Central memory CD4-positive, alpha-beta T cell (primary cell): ENCODE measurements around the gene CACNB4.

Experiments
- DNase-seq: peaks from one replicate; pipeline ENCODE4 v3.0.0; 2022

CACNB4 gene

DNA sequence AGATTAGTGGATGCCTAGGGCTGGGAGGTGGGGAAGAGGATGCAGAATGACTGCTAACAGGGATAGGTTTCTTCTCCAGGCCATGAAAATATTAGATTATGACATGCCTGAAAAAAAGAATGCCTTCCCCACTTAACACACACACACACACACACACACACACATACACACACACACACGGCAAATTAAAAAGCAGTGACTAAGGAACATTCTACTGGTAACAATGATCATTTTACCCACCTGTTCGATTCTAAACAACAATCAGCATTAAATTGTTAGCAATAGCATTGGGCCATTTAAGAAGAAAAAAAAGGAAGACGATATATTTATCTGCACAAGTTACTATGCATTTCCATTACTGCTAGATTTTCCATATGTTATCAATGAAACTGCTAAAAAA is 10.8 kb downstream of the CACNB4 start:
- no peak for DNase-seq

DNA sequence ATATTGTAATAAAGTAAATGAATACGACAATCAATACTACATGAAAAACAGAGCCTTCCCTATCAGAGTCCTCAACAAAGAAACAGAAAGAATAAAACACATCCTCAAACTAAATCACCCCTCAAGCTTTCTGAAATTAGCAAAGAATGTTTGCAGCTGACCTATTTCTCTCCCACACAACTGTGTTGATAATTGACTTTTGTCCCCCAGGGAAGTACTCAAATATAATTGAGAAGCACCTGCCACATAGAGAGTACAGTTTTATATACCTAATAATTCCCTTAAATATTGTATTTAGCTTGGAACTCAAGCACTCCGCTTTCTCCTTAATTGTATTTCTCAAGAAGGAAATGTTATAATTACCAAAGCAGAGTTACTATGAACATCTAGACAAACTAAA is 12.6 kb downstream of the CACNB4 start:
- no peak for DNase-seq

DNA sequence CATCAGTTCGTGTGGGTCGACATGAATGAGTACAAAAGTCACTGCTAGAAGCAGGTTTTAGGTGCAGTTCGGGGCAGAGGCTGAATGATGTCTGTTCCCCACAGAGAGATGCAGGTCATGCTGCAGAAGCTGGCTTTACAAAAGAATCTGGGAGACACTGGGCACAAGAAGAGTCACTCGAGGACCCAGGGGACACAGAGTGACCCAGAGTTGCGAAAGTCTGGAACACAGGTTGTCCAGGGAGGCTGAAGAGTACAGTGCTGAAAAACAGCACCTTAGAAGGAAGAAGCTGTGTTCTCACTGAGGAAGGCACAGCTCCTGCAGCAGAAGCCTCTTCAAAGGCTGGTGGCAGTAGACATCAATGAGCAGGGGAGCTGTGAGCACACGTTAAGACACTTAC is 14.8 kb downstream of the CACNB4 start:
- no peak for DNase-seq

DNA sequence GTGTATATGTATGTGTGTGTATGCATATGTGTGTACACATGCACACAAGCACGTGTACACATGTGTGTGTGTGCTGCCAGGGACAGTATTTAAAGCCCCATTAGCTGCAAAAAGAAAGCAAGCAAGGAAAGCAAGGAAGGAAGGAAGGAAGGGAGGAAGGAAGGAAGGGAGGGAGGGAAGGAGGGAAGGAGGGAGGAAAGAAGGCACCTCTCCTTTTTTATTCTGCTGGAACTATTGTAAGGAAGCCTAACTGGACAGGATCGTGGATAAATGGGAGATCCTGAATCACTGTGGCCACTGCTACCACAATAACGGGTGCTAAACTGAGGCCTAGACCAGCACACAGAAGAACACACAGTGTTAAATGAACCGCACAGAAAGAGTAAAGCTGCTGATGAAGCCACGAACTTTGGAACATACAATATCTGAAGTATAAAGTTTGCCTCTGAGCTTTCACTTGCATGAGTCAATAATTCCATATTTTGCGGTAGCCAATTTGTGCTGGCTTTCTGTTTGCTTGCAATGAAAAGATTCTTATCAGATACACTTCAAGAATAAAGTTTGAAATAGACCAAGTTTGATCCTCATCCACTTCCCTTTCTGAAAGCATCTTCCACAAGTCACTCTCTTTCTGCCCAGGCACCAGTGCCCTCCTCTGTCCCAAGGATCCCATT is 15.5 kb downstream of the CACNB4 start:
- DNase-seq: no peak

DNA sequence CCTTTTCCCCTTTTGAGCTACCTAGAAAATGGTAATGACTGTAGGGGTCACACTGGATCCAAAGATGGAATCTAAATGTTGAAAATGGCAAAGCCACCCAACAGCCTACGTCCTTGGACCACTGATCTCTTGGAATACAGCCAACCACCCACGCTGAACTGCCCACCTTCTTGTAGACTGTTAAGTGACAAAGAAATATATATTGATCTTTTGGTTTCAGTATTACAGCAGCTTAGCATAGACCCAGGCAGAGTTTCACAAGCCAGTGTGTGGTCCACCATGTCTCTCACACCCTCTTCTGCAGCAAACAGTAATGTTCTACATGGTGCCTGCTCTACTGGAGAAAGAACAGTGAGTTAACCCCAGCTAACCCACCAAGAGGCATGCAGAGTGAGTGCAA is 20.2 kb downstream of the CACNB4 start:
- DNase-seq: no peak

DNA sequence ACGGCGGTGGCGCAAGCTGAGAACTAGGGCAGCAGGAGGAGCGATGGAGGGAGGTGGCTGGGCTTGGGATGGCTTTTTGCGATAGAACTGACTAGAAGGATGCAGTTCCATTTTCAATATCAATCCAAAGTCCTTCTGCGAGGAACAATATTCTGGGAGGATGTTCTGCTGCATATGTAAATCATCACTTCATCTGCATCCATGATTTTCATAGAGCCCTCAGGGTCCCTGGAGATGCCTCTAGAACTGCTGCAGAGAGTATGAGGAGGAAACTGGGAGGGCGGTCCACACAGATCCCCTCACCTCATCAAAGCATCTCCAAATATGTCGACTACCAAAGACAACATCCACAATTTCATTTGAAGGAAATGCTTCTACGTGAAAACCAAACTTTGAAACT is 20.8 kb downstream of the CACNB4 start:
- no peak for DNase-seq

DNA sequence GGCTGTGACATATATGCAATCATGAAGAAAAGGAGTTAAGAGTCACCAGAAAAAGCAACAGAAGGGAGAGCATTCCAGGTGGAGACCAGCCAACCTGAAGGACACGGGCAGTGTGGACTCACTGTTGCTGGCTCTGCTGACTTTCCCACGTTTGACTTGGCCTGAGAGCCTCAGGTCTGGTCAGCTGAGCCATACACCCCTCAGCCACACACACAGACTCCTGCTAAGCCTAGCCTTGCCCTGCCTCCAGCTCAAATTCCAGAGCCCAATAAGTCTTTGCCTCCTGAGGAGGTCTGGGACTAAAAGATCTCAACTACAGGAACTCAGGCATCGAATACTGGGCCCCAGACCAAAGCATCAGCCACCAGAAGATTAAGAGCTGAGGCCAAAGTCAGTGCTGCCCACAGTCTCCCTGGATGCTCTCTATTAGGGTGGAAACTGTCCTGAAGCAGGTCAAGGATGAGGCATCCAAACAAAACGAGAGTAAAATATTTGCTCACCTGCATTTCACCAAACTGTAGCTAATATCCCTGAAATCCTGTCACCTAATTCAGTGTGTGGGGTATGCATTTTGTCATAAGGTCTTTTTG is 23.3 kb downstream of the CACNB4 start:
- DNase-seq: no peak

DNA sequence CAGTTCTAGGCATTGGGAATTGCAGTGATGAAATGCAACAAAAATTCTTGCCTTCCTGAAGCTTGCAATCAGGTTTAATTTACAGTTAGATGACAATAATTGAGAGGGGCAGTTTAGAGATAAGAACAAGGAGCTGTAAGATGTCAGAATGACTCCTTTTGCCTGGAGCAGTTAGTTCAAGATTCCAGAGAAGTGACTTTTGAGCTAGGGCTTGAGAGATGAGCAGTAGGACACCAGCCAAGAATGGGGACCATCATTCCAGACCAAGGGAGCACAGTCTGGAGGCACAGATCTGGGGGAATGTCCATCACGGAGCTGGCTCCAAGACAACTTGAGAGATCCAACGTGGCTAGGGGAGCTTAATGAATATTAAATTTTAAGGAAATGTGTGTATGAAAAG is 26.8 kb downstream of the CACNB4 start:
- no peak for DNase-seq

DNA sequence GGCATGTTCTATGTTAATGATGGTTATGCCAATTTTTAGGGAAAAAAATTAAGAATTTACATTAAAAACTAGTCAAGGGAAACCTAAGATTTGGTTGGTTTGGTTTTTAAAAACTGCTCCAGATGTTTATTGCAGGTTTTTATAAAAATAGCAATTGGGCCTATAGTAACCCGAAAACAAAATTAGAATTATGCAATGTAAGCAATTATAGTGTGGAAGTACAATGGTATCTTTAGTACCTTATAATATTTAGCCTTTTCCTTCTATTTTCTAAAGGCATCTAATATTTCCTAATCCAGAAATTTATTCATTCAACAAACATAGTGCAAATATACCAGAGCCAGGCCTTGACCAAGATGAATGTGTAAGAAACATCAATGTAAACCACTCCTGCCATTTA is 27.3 kb downstream of the CACNB4 start:
- no peak for DNase-seq

DNA sequence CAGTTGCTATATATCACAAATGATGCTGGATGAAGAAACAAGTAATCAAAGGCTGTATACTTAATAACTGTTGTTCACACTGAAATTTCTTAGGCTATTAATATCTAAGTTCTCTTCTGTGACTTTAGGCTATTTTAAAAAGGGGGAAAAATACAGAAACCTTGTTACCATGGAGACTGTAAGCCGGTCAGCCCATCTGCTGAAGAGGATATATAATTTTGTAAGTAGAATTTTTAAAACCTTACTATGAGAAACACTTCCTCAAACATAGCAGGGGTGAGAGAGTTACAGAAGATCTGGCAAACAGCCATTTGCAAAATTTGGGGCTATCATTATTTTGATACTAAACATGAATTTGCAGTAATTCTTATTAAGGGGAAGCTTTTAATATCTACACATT is 27.8 kb downstream of the CACNB4 start:
- DNase-seq: no peak

DNA sequence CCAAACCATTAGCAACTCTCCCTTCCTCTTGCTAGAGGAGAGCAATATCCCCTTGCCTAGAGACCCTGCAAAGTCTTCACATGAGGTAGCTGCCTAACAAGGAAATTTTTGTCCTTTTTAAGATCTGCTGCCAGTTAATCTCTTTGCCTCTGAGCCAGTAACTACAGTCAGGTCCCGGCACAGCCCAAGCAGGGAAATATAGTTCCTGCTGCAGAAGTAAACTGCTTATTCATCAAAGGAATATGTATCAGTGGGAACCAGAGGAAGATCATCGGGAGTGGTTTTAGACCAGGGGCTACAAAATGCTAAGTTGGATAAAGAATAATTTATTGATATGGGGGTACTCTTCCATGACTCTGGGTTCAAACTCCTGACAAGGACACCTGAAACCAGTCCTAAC is 30.6 kb downstream of the CACNB4 start:
- DNase-seq: no peak

DNA sequence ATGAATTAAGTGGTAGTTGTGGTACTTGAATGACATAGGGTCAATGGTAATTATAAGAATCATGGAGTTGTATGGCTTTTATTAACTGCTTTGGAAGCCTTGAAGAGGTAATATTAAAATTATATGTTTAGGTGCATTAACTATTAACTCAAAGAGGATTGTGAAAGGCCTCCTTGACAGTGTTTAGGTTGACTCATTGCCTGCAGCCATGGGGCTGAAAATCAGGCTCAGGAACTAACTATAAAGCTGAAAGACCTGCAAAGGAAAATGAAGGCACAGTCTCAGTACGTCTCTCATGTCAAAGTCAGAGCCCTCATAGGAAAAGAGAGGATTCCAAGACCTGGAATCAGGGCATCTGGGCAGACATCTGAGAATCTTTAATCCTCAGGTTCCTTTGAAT is 31.0 kb downstream of the CACNB4 start:
- no peak for DNase-seq

DNA sequence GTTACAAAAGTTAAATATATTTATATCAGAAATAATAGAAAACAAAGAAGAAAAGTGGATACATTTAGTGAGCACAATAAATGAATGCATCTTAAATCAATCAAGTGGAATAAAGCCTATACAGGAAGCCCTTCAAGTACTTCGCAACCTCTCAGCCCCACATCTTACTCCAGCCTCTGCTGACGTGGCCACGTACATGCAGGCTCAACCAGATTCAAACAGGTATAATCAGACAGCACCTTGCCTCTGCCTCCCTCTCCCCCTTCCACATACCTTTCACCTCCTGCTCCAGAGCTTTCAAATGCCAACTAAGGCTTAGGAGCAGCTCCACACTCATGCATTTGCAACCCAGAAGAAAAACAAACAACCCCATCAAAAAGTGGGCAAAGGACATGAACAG is 32.9 kb downstream of the CACNB4 start:
- no peak for DNase-seq

DNA sequence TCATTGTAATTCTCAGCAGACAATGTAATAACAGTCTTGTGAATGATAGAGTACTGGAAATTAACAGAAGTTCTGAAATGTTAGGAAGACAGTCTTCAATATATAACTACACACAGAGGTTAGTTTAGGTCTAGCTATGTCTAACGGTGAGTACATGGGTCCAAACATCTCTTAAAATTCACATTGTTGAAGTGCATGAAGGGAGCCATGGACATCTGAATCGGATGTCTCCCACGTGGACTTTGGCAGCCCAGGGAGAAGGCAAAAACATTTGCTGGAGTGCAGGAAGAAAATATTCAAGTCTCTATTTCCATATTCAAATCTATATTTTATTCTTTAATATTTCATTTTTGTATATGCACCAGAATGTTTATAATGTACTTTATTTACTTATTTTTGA is 34.8 kb downstream of the CACNB4 start:
- no peak for DNase-seq

DNA sequence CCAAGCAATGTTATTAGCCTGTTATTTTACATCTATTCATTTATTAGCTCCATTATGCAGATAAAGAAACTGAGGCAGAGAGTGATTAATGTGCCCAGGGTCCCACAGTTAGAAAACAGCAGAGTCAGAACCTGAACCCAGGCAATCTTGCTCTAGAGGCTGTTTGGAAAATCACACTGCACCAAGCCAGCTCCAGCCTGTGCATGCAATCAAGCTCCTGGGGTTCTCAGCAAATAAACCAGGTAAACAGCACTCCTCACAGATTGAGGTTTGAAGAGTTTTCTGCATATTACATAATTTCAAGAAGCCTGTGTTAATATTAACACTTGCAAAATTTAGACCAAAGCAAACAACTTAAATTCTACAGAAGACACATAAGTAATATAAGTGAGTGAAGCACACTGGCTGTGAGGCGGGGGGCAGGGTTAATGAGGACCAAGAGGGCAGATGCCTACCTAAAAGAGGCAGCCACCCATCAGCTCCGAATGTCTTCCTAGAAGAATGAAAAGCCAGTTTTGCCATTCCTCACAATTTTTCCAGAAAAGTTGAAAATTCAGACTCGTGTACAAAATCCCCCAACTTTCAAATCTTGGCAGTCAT is 35.4 kb downstream of the CACNB4 start:
- no peak for DNase-seq

DNA sequence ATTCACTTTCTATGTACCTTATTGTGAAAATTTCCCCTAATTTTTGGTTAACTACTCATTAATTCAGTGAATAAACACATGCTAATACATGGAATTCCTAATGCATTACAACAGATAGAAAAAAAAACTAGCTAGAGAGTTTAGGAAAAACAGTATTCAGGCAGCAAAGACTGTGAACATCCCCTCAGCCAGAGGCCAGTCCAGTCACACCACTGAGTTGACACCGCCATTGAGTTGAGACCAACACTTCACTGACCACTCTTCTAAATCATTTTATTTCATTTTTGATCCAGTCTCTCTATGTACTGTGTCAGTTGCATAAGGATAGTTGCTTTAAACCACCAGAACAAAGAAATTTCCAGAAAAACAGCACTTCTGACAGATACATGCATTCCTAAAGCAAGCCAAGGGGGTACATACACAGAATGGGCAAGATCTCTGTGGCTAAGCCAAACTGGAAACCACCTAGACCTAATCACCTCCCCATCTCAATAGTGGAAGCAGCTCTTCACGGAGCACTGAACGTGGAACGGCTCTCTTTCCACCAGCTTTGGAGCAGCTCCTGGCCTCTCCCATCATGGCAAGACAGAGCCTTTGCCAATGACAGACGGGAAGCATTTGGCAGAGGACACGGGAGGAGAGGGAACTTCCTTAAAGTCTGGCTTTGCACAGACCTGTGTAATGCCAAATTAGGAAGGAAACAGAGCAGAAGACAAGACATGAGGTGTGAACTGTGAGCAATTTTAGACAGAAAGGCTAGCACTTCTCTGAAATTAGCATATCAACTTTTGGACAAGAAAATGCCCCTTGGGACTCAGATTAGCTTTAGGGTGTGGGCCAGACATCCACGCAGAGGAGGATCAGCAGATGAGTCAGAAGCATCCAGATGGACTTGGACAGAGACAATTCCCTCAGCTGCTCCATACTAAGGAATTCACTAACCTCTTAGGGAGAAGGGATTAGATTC is 36.4 kb downstream of the CACNB4 start:
- DNase-seq: no peak

DNA sequence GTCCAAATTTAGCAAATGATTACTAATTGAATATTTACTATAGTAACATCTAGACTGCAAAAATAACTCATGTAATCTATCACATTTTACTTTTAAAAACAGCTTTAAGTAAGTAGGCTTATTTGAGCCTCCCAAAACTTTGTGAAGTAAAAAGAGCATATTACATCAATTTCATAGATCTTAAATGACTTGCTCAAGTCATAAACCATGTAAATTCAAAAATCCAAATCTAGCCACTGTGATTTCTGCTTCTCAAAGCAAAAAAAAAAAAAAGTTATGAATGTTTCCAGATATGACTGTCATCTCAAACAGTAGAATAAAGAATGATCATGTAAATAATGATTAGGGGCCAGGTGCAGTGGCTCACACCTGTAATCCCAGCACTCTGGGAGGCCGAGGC is 37.5 kb downstream of the CACNB4 start:
- DNase-seq: no peak

DNA sequence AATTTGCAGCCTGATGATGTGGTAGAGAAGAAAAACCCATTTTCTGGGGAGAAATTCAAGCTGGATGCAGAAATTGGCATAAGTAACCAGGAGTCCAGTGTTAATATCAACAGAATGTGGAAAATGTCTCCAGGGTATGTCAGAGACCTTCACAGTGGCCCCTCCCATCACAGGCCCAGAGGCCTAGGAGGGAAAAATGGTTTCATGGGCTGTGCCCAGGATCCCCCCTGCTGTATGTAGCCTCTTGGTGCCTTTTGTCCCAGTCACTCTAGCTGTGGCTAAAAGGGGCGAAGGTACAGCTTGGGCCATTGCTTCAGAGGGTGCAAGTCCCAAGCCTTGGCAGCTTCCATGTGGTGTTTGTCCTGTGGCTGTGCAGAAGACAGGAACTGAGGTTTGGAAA is 40.2 kb downstream of the CACNB4 start:
- DNase-seq: no peak

DNA sequence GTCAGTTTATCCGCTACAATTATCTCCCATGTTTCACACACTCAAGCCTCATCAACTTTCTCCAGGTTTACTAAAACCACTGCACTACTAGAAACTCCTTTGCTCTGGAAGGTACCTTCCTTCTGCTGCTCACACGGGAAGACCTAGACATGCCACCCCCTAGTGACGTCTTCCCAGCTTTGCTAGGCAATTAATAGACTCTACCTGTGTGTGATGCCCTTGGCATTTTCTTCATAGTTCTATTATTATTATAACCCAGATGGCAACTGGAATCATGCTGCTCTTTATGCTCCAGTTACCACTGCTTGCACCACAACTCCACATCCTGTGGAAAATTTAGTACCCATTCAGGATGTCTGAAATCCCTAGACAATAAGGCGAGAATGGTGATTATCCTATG is 42.4 kb downstream of the CACNB4 start:
- no peak for DNase-seq

DNA sequence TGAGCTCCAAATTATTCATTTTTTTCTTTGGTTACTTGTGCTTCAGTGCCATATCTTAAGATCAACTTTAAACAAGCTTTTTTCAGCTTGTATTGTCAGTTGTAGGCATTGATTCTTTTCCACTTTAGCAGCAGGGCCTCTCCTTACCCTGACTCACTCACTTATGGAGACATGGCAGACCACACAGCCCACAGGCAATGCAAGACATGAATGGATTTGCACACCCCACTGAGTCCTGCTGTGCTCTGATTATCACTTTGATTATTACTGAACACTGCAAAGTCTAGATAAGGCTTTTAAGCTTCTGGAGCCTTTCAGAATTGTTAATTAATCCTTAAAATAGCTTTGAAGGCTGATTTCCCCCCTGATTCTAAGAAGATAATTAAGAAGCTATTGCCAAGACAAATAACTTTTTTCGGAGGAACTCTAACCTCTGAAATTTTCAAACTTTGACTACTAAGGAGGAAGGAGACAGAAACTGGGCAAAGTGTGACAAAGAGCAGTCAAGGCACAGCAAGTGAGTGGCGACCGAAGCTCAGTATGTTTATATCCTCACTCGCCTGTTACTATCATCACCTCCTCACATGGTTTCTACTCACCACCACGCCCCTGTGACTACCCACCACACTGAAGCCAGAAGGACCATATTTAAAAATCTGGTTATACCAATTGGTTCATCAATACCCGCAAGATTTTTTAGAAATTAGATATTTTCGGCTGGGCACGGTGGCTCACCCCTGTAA is 43.3 kb downstream of the CACNB4 start:
- DNase-seq: no peak

DNA sequence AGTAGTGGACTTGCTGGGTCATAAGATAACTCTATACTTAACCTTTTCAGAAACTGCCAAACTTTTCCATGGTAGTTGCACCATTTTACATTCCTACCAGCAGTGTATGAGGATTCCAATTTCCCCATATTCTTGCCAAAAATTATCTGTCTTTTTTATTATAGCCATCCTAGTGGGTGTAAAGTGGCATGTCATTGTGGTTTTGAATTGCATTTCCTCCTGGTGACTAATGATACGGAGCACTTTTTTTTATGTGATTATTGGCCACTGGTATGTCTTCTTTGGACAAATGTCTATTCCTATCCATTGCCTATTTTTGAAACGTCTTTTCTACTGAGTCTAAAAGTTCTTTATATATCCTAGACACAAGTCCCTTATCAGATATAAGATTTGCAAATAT is 44.3 kb downstream of the CACNB4 start:
- no peak for DNase-seq

DNA sequence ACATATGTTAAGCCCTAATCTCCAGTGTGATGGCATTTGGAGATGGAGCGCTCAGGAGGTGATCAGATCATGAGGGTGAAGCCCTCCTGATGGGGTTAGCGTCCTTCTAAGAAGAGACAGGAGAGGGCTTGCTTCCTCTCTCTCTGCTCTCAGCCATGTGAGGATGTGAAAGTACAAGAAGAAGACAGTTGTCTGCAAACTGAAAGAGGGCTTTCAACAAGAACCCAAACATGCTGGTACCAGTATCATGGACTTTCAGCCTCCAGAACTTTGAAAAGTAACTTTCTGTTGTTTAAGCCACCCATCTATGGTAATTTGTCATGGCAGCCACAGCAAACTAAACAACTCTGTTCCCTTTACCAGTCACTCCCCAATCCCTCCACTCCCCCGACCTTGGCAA is 47.4 kb downstream of the CACNB4 start:
- DNase-seq: no peak

DNA sequence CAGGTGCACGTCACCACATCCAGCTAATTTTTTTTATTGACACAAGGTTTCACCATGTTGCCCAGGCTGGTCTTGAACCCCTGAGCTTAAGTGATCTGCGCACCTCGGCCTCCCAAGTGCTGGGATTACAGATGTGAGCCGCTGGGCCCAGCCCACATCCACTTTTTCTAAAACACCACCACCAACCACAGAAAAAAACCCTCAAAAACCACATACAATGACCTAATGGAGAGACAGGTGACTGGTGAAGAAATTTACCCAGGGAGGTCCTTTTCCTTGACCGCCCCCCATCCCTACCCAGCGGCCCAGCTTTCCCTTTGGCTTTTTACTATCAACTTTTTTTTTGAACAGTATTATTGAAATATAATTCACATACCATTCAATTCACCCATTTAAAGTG is 47.9 kb downstream of the CACNB4 start:
- no peak for DNase-seq
